HG03064 (cell line): ENCODE measurements around the gene GGCT.
"Not testable (repeated sequence)": the region's sequence is repeated elsewhere in the genome, so short reads cannot be mapped to it uniquely, and the experiment has no call there.

Experiments
- ATAC-seq: cut with Tn5 transposase; IDR thresholded peaks from one replicate; pipeline ENCODE4 v1.9.1; 2021; ENCODE audit warnings: low read depth; ENCODE audit not compliant: unreplicated experiment

GGCT gene, protein sequence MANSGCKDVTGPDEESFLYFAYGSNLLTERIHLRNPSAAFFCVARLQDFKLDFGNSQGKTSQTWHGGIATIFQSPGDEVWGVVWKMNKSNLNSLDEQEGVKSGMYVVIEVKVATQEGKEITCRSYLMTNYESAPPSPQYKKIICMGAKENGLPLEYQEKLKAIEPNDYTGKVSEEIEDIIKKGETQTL

DNA sequence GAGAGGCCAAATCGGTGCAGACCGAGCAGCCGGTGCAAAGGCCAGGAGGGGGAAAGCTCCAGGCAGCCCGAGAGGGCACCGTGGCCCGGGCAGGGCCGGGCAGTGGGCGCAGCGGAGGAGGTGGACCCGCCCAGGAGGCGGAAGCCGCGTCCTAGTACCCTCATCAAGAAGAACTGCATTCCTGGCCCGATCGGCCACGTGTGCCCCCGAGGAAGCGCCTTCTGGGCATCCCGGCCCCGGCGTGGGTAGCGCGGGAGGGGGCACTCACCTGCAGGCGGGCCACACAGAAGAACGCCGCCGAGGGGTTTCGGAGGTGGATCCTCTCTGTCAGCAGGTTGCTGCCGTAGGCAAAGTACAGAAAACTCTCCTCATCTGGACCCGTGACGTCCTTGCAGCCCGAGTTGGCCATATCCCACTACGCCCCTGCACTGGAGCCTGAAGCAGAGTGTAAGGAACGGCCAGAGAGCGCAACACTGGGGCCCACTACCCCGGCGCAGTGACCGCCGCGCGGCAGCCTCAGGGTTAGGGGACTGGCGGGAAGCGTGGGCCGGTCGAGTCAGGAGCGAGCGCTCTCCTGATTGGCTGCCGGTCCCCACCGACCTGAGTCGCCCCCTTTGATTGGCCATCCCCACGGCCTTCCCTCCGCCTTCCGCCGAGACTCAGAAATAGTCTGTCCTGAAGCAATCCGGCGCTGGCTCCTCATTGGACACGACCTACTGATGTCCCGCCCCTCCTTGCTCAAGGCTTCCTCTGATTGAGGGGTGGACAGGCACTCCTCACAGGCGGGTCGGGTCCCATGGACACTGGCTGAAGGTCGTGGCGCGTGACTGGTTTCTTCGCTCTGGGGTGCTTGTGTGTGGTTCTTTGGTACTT lies at the start of gene GGCT:
TSS of gene GGCT (minus strand) at position 529 of the 873 bp plus-strand sequence. CDS start at position 409, 120 bp downstream.
- peak; percentile 98 for ATAC-seq

DNA sequence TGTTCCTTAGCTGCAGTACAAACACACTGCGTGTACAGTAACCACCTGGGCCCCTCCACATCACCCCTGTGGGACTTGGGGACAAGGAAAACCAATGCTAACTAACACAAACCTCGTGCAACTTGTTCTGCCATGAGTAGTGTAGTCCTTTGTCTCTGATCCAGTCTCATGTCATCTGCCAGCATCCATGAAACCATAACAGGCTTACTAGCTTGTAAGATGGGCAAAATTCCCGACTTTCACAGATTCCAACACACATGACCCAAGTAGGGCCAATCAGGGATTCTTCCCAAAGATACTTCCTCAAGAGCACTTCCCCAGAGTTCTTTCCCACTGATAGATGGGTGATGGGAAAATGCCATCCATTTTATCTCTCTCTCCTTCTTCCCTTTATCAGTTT lies 48.9 kb upstream of the GGCT start:
- no peak for ATAC-seq

GRCh38 chr7:30553141-30553540 lies 48.5 kb upstream of the GGCT start:
- no peak for ATAC-seq

DNA sequence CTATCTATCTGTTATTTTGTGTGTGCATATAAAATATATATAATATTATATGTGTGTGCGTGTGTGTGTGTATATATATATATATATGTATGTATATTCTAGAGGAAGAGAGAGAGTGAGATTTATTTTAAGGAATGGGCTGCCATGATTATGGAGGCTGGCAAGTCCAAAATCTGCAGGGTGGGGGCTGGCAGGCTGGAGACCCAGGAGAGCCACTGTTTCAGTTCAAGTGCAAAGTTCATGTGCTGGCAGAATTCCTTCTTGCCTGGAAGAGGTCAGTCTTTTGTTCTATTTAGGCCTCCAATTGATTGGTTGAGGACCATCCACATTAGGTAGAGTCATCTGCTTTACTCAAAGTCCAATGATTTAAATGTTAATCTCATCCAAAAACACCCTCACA lies 47.7 kb upstream of the GGCT start:
- no peak for ATAC-seq

DNA sequence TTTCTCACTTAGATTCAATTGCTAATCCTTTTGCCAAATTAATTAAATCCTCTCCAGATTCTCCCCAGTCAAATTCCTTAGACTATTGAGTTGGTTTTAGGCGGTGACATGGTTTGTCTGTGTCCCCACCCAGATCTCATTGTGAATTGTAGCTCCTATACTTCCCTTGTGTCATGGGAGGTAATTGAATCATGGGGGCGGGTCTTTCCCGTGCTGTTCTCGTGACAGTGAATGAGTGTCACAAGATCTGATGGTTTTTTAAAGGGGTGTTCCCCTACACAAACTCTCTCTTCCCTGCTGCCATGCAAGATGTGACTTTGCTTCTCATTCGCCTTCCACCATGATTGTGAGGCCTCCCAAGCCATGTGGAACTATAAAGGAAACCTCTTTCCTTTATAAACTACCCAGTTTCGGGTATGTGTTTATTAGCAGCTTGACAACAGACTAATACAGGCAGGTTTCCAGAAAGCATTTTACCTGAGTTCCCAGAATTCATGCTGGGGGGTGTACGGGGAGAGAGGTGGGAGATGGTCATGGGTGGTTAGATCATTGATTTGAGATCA lies 45.4 kb upstream of the GGCT start:
- ATAC-seq = no peak

DNA sequence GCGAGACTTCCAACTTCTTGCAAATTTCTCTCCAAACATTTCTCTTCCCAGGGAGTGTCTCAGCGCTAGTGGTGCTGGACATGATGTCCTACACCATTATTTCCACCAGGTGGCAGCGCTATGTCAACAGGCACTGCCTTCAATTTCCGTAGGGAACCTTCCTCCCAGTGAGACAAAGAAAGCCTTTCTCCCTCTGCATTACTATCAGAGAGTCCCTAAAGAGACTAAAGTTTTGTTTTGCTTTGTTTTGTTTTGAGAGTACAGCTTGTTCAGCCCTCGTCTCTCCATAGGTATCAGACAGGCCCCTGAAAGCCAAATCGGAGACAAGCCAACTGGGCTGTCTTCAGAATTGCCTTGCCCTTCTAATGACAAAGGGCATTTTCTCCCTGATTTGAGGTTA lies 44.2 kb upstream of the GGCT start:
- ATAC-seq = no peak

DNA sequence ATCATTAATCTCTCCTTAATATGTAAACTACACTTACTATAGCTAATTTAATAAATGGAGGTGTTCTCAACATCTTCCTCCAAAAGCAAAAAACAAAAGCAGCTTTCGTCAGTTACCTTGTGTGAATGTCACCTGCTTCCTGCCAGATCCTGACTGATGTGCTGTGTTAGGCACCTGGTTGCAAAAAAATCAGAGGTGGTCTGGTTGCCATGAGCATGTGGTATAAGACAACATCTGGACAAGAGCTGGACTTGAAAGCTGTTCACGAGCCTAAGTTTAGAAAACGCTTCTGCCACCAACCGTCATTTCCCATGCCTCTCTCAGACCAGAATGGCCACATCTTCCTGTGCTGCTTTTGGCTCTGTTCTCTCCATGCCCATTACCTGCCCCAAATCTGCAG lies 42.0 kb upstream of the GGCT start:
- no peak for ATAC-seq

GRCh38 chr7:30545791-30546555 lies 41.3 kb upstream of the GGCT start:
- ATAC-seq = no peak

DNA sequence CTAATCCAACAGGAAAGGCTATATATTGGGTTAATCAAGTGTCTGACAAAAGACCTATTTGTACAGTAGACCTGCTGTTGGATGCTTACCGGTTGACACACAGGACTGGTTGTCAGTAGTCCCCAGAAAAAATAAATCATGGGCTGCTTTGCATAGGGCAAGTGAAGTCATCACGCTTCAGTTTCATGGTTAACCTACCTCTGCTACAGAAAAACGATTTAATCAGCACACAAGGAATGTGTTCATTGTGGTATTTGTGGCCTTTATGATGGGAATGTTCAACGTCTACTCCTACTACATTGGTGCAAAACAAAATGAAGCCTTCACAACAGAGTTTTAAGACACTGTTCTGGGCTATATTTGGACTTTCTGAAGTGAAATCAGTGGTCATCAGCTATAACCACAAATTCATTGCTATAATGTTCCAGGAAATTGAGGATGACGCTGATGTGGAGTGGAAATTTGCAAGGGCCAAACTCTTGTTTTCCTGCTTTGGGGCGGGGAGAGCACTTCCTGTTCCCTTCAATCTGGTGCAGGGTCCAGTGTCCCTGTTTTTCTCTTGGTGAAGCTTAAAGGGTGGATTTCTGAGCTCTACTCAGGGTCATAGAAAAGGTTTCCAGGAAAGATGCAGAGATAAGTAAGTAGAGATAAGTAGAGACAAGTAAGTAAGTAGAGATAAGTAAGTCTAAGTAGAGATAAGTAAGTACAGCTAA lies 39.3 kb upstream of the GGCT start:
- ATAC-seq = no peak

- ATAC-seq = not testable (repeated sequence)
Observed at GRCh38 chr7:30543115-30543514, 38.5 kb upstream of the GGCT start.

DNA sequence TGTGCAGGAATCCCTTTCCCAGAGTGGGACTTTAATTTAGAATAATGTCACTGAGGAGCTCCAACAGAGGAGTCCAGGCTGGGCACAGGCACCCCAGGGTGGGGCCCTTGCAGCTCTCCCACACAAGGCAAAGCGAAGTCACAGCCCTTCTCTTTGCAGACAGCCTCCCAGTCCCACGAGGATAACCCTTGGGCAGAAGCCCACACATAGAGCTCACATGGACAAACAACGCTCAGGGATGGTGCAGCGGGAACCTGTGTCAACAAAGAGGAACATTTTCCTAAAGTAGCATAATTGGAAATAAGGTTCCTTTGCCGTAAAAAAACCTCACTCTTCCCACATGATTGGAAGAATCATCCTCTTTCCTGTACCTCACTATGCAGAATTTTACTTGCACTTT lies 29.3 kb upstream of the GGCT start:
- ATAC-seq = no peak

- no peak for ATAC-seq
Observed at GRCh38 chr7:30531286-30531685, 26.7 kb upstream of the GGCT start.

GRCh38 chr7:30530373-30530772 lies 25.7 kb upstream of the GGCT start:
- ATAC-seq = no peak

DNA sequence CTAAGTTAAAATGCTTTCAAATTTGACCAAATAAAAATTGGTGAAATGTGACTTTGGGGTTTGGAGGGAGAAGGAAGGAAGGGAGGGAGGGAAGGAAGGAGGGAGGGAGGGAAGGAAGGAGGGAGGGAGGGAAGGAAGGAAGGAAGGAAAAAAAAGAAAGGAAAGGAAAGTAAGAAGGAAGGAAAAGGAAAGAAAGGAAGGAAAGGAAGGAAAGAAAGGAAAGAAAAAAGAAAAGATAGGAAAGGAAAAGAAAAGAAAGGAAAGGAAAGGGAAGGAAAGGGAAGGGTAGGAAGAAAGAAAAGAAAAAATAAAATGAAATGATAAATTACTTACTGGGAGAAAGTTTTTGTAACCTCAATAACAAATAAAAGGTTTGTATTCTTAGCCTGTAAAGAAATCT lies 24.1 kb upstream of the GGCT start:
- ATAC-seq = no peak

DNA sequence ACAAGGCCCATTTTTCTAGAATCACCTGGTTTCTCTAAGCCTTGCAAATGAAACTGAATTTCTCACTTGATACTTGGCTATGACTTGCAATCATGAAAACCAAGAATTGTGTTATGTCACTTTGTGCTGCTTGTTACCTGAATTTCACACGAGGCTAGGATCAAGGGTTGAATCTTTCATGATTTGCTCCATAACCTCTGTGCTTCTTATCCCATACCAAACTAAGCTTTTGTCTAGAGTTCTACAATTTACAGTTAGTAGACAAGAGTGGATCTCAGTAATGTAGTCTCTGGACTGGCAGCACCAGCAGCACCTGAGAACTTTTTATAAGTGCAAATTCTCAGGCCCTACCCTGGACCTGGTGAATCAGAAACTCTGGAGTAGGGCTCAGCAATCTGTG lies 22.7 kb upstream of the GGCT start:
- ATAC-seq = not testable (repeated sequence)

DNA sequence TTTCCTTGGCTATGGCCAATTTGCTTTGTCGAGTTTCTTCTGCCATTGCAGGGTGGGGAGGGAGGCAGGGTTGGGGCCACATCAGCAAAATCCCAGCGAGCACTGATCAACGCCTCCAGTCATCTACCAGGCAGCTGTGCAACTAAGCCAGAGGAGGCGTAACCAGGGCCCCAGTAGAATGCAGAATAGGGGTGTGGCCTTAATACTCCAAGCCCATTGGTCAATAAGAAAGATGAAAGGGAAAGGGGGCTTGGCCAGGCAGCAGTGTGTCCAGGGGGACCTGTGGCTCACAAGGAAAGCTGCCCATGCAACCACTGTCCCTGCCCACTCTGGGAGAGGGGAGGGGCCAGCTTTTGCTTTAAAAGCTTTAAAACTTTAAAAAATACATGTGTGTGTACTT lies 21.5 kb upstream of the GGCT start:
- ATAC-seq = no peak

DNA sequence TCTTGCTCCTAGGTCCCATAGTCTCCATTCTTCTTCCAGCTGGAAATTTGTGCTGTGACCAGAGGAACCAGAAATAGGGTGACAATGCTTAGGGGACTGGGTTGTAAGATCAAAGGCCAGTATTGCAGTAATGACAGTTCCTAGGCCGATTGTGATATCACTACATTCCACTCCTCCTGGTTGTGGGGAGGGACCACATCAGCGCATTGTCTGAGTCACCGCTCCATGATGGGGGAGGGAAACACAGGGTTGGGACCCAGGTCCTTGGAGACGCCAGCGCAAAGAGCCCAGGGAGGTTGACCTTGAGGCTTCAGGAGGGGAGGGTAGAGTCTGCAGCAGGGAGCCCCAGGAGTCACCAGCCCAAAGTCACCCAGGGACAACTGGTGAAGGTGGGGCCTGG lies 20.8 kb upstream of the GGCT start:
- ATAC-seq = no peak

- no peak for ATAC-seq
Observed at GRCh38 chr7:30524545-30524944, 19.9 kb upstream of the GGCT start.

DNA sequence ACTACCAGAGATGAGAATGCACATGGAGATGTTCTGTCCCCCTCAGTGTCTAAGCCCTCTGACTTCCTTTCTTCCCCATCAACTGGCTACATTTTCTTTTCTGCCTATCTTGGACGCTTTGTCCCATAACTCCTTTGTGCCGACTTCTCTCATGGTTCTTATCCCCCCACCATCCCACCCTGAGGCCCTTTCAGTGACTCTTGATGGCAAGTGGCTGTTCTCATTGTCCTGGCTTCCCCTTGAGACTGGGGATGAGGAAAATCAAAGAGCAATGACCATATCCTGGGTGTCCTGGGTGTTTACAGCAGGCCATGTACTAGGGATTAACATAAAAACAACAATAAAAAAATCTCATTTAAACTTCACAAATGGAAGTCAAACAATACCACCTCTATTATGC lies 18.8 kb upstream of the GGCT start:
- no peak for ATAC-seq

- no peak for ATAC-seq
Observed at GRCh38 chr7:30522159-30522558, 17.5 kb upstream of the GGCT start.

DNA sequence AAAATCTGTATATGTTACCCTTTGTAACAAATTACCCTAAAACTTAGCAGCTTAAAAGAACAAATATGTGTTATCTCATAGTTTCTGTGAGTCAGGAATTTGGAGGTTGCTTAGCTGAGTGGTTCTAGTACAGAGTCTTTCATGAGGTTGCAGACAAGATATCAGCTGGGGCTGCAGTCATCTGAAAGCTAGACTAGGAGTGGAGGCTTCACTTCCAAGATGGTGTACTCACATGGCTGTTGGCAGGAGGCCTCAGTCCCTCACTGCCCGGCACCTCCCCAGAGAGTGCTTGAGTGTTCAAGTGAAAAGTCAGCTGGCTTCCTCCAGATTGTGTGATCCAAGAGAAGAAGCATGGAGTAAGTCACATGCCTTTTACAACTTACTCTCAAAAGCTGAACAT lies 16.9 kb upstream of the GGCT start:
- ATAC-seq = no peak
